Activated naive CD4-positive, alpha-beta T cell treated with anti-CD3 and anti-CD28 coated beads for 36 hours (primary cell): Measurements from ENCODE around the gene ADGRD1. TPM values are rescaled to one million over a fixed set of nuclear protein-coding genes. Genes with fewer than 3 reads are reported as not detected.

Experiments used
- CTCF ChIA-PET: fragments of 350-600 bp; sonication (Branson Sonifier 250); formaldehyde crosslinking; loops from one replicate; lab custom pipeline; 2021; ENCODE audit warnings: antibody characterized with exemption; lab: Charles Lee
- DNase-seq: peaks from one replicate; pipeline ENCODE4 v3.0.0-alpha.2; 2020
- H3K27ac Mint-ChIP-seq: one replicate; pipeline ENCODE4 v1.8.0; 2021; ENCODE audit warnings: mild to moderate bottlenecking, mixed read lengths
- H3K27me3 Mint-ChIP-seq: one replicate; pipeline ENCODE4 v1.8.0; 2021; ENCODE audit warnings: low read depth, mixed read lengths
- H3K36me3 Mint-ChIP-seq: one replicate; pipeline ENCODE4 v1.8.0; 2021; ENCODE audit warnings: low read depth, mixed read lengths
- H3K4me1 Mint-ChIP-seq: one replicate; pipeline ENCODE4 v1.8.0; 2021; ENCODE audit warnings: low read depth, mixed read lengths
- H3K4me3 Mint-ChIP-seq: one replicate; pipeline ENCODE4 v1.8.0; 2021; ENCODE audit warnings: mild to moderate bottlenecking, moderate library complexity, mixed read lengths
- H3K9me3 Mint-ChIP-seq: one replicate; pipeline ENCODE4 v1.8.0; 2021; ENCODE audit warnings: mixed read lengths
- intact Hi-C: fragments of 100-400 bp; cut with micrococcal nuclease; formaldehyde crosslinking; loops from one replicate; pipeline ENCODE4 v1.15.1; 2023
- total RNA-seq, 2 experiments: library from RNA; stranded (reverse); gene quantifications; one replicate each; pipeline ENCODE4 v1.2.3, GENCODE V29; 2021

ADGRD1 gene
- total RNA-seq, 2 experiments from 2014 or later: not detected

DNA sequence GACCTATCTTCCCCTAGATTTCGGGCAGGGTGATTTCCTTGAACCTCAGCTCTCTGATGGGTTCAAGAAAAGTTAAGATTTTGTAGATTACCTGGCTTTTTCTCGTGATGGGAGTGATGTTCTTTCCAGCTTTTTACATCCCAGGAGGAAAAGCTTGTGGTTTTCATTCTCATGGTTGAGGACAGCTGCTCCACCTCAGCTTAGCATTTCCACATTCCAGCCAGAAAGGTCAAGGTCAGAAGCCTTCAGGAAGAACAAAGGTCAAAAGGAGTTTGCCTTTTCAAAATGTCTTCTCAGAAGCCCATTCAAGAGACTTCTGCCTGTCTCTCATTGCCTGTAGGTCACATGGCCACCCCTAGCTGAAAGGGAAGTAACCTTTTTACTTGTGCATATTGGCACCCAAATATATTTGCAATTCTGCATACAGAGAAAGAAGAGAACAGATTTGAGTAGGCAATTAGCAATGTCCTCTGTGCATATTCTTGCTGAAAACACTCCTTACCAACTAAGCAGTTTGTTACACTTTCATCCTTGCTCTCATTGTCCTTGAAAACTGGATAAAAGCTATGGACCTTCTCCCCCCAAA is 6.6 kb upstream of the ADGRD1 start:
- intact Hi-C loops: no loop called here
- no peak overlapping the region for H3K27ac Mint-ChIP-seq
- no peak overlapping the region for H3K4me3 Mint-ChIP-seq
- no peaks in the 10 kb centered on the region for H3K4me1 Mint-ChIP-seq
- DNase-seq: no peak
- peaks cover 7% of the 10 kb centered on the region for H3K36me3 Mint-ChIP-seq
- H3K27me3 Mint-ChIP-seq: peaks cover 19% of the 10 kb centered on the region
- peaks cover 21% of the 10 kb centered on the region for H3K9me3 Mint-ChIP-seq
- CTCF ChIA-PET: no interaction called here

- H3K4me3 Mint-ChIP-seq: no peak overlapping the region
- CTCF ChIA-PET: no interaction called here
- H3K27ac Mint-ChIP-seq: no peak overlapping the region
Observed at GRCh38 chr12:130948136-130948535, 5.6 kb upstream of the ADGRD1 start.

GRCh38 chr12:130948751-130949150 is 5.0 kb upstream of the ADGRD1 start:
- CTCF ChIA-PET: no interaction called here
- Mint-ChIP-seq H3K9me3 (peaks cover 21% of the 10 kb centered on the region), H3K4me1 (peaks cover 3% of the 10 kb centered on the region), H3K4me3 (no peak overlapping the region), H3K27ac (no peak overlapping the region), H3K27me3 (peaks cover 33% of the 10 kb centered on the region), H3K36me3 (peaks cover 7% of the 10 kb centered on the region)
- DNase-seq: no peak
- intact Hi-C loops: no loop called here

More at GRCh38 chr12:130948136-130948535, 5.6 kb upstream of the ADGRD1 start:
- H3K4me1 Mint-ChIP-seq: no peaks in the 10 kb centered on the region
- intact Hi-C loops: no loop called here
- peaks cover 28% of the 10 kb centered on the region for H3K27me3 Mint-ChIP-seq
- peaks cover 21% of the 10 kb centered on the region for H3K9me3 Mint-ChIP-seq
- DNase-seq: no peak
- H3K36me3 Mint-ChIP-seq: peaks cover 7% of the 10 kb centered on the region

DNA sequence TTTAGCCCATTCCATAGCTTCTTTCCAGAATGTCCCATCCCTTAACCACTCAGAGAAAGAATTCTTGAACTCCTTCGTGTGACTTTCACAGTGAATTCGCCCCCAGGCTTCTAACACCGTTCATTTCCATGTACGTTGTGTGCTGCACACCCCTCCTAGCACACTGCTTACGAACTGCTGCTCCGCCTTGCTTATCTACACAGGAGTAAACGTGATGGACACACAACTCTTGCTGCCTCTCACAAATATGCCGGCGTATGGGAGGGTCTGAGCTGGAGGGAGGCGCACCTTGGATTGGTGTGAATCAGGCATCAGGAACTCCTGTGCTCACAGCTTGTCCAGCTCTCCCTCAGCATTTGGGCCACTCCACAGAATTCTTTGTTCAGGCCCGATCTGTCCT is 3.9 kb upstream of the ADGRD1 start:
- Mint-ChIP-seq H3K27ac (no peak overlapping the region), H3K27me3 (peaks cover 37% of the 10 kb centered on the region), H3K36me3 (peaks cover 4% of the 10 kb centered on the region), H3K4me3 (no peak overlapping the region), H3K4me1 (peaks cover 3% of the 10 kb centered on the region), H3K9me3 (peaks cover 13% of the 10 kb centered on the region)
- no peak for DNase-seq
- intact Hi-C loops: no loop called here
- CTCF ChIA-PET: interaction anchor here (0.6 kb wide), 1 partner anchor 39 kb away, joined by 3 read pairs; no protein-coding TSS in a partner anchor

DNA sequence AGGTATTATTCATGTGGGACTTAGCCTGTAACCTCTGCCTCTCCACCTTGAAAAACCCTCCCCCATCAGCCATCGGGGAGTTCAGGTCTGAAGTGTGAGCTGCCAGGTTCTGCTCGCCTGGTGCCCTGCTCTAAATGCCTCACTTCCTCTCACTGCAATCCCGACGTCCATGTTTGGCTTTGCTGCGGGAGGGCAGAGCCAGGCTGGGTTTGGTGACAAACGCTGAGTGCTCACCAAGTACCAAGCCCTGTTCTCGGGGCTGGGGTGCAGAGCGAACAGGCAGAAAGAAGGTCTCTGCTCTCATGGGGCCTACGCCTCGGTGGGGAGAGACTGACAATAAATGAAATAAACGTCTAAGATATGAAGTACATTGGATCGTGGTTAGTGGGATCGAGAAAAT is 2.1 kb upstream of the ADGRD1 start:
- DNase-seq: no peak
- intact Hi-C loops: no loop called here
- H3K4me3 Mint-ChIP-seq: no peak overlapping the region
- H3K27ac Mint-ChIP-seq: no peak overlapping the region
- H3K4me1 Mint-ChIP-seq: peaks cover 3% of the 10 kb centered on the region
- H3K9me3 Mint-ChIP-seq: no peaks in the 10 kb centered on the region
- no peaks in the 10 kb centered on the region for H3K36me3 Mint-ChIP-seq
- CTCF ChIA-PET: no interaction called here
- peaks cover 31% of the 10 kb centered on the region for H3K27me3 Mint-ChIP-seq

GRCh38 chr12:130952171-130952954 is 1.3 kb upstream of the ADGRD1 start:
- Mint-ChIP-seq H3K27ac (no peak overlapping the region), H3K4me1 (peaks cover 3% of the 10 kb centered on the region), H3K27me3 (peaks cover 31% of the 10 kb centered on the region), H3K4me3 (no peak overlapping the region), H3K9me3 (no peaks in the 10 kb centered on the region), H3K36me3 (no peaks in the 10 kb centered on the region)
- DNase-seq: no peak
- CTCF ChIA-PET: no interaction called here
- intact Hi-C loops: no loop called here

GRCh38 chr12:130954544-130954831 is 781 bp downstream of the ADGRD1 start:
- Mint-ChIP-seq H3K27ac (no peak overlapping the region), H3K36me3 (no peaks in the 10 kb centered on the region), H3K27me3 (peaks cover 33% of the 10 kb centered on the region), H3K4me1 (peaks cover 3% of the 10 kb centered on the region), H3K4me3 (no peak overlapping the region), H3K9me3 (no peaks in the 10 kb centered on the region)
- DNase-seq: no peak
- intact Hi-C loops: no loop called here
- CTCF ChIA-PET: no interaction called here

DNA sequence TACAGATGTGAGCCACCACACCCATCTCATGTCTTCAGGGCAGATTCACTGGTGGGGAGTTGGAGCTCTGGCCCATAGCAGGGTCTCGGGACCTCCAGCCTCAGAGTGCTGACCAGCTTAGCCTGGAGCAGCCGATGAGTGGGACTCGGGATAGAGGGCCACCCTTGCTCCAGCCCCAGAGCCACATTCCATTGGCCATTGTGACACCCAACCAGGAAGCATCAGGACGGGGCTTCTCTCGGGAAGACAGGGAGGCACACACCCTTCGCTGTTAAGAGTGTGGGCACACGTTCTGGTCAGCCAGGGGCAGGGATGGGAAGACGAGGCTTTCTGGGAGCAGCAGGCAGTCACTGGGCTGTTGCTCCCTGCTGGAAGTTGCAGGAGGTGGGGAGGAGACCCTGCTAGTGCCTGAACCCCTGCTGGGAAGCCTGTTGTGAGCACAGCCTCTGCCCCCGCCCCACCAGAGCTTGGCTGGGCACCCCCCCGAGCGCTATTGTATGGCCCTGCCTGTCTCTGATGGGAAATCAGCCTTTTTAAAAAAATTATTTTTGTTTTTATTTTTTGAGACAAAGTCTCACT is 1.6 kb downstream of the ADGRD1 start:
- CTCF ChIA-PET: no interaction called here
- DNase-seq: no peak
- no peak overlapping the region for H3K4me3 Mint-ChIP-seq
- intact Hi-C loops: no loop called here
- peaks cover 26% of the 10 kb centered on the region for H3K27me3 Mint-ChIP-seq
- H3K36me3 Mint-ChIP-seq: no peaks in the 10 kb centered on the region
- no peaks in the 10 kb centered on the region for H3K9me3 Mint-ChIP-seq
- no peak overlapping the region for H3K27ac Mint-ChIP-seq
- peaks cover 3% of the 10 kb centered on the region for H3K4me1 Mint-ChIP-seq

GRCh38 chr12:130956009-130956408 is 2.3 kb downstream of the ADGRD1 start:
- Mint-ChIP-seq H3K9me3 (no peaks in the 10 kb centered on the region), H3K4me3 (no peak overlapping the region), H3K27me3 (peaks cover 29% of the 10 kb centered on the region), H3K27ac (no peak overlapping the region), H3K36me3 (no peaks in the 10 kb centered on the region), H3K4me1 (peaks cover 3% of the 10 kb centered on the region)
- intact Hi-C loops: no loop called here
- CTCF ChIA-PET: no interaction called here
- no peak for DNase-seq

- Mint-ChIP-seq H3K36me3 (no peaks in the 10 kb centered on the region), H3K27me3 (peaks cover 26% of the 10 kb centered on the region), H3K4me3 (no peak overlapping the region), H3K27ac (no peak overlapping the region), H3K9me3 (no peaks in the 10 kb centered on the region), H3K4me1 (peaks cover 3% of the 10 kb centered on the region)
- CTCF ChIA-PET: no interaction called here
- no peak for DNase-seq
- intact Hi-C loops: no loop called here
Observed at GRCh38 chr12:130956456-130957303, 3.0 kb downstream of the ADGRD1 start.

- intact Hi-C loops: no loop called here
- no peaks in the 10 kb centered on the region for H3K9me3 Mint-ChIP-seq
- H3K4me1 Mint-ChIP-seq: peaks cover 3% of the 10 kb centered on the region
- no peak for DNase-seq
- H3K27ac Mint-ChIP-seq: no peak overlapping the region
- no peaks in the 10 kb centered on the region for H3K36me3 Mint-ChIP-seq
- peaks cover 25% of the 10 kb centered on the region for H3K27me3 Mint-ChIP-seq
- H3K4me3 Mint-ChIP-seq: no peak overlapping the region
- CTCF ChIA-PET: no interaction called here
Observed at GRCh38 chr12:130957304-130957621, 3.6 kb downstream of the ADGRD1 start.

- DNase-seq: no peak
- Mint-ChIP-seq H3K36me3 (no peaks in the 10 kb centered on the region), H3K27ac (no peak overlapping the region), H3K4me3 (no peak overlapping the region), H3K4me1 (peaks cover 2% of the 10 kb centered on the region), H3K9me3 (no peaks in the 10 kb centered on the region), H3K27me3 (peaks cover 13% of the 10 kb centered on the region)
- CTCF ChIA-PET: interaction anchor here (0.6 kb wide), 1 partner anchor 1400 kb away, joined by 3 read pairs; no protein-coding TSS in a partner anchor
- intact Hi-C loops: no loop called here
Observed at GRCh38 chr12:130958557-130959140, 4.9 kb downstream of the ADGRD1 start.
